ENCODE measurements around the gene TMEM130. TPM values are rescaled to one million over a fixed set of nuclear protein-coding genes. Genes with fewer than 3 reads are reported as not detected.

The TMEM130 gene
- total and polyA plus RNA-seq, 10 of the 15 experiments (the other 5 are each of a cell fraction or from before 2014, with no cell fraction given): 0.04 to 0.15 (median 0.11) TPM; not detected in 7

- no peak for DNase-seq (ENCODE audit: low read depth, low spot score)
- ATAC-seq: peak; percentile 92
- ChIA-PET CTCF (interaction anchor here (0.6 to 2.2 kb wide), 6 partner anchors 13 to 580 kb away, joined by 3 to 29 read pairs (median 4); no protein-coding TSS in a partner anchor), POLR2A (interaction anchor here (0.5 kb wide), 1 partner anchor 574 kb away, joined by 3 read pairs; no protein-coding TSS in a partner anchor), SMC1A (ENCODE audit: uncharacterized antibody, unreplicated experiment) (no interaction called here), RAD21 (ENCODE audit: unreplicated experiment) (interaction anchor here (0.8 kb wide), 1 partner anchor 477 kb away, joined by 3 read pairs; no protein-coding TSS in a partner anchor)
- Histone ChIP-seq H3K4me1 (ENCODE audit: control insufficient read depth, insufficient read depth, low read length) (peaks cover 5% of the 10 kb centered on the region; the same call in 1 of the 2 replicates), H3K9ac (ENCODE audit: control insufficient read depth, insufficient read depth, low read length) (peak within 1 kb of the TSS; percentile 98), H3K9me3 (replicated peaks; ENCODE audit: control insufficient read depth, insufficient read depth, low read length) (no peaks in the 10 kb centered on the region), H3K4me2 (ENCODE audit: control insufficient read depth, insufficient read depth) (peak within 1 kb of the TSS; percentile 75), H3K36me3 (ENCODE audit: control insufficient read depth in 2 of 2, insufficient read depth in 2 of 2, low read length in 1 of 2) (peaks cover 0 to 7% of the 10 kb centered on the region in 2 experiments), H3K79me2 (ENCODE audit: control insufficient read depth, insufficient read depth, low read length) (peaks cover 33% of the 10 kb centered on the region), H2AFZ (ENCODE audit: control insufficient read depth, low read depth, low read length) (peak within 1 kb of the TSS; percentile 81), H3K4me3 (peak within 1 kb of the TSS; percentile 100), H3K27me3 (replicated peaks in 1 of 2; ENCODE audit: control insufficient read depth in 2 of 2, insufficient read depth in 2 of 2, low read length in 1 of 2) (no peaks in the 10 kb centered on the region), H4K20me1 (ENCODE audit: control insufficient read depth, insufficient read depth) (no peaks in the 10 kb centered on the region), H3K27ac (ENCODE audit: control insufficient read depth, insufficient read depth) (peak within 1 kb of the TSS; percentile 90)
- in situ Hi-C loops (cut with MboI) (no loop called here), intact Hi-C loops (cut with micrococcal nuclease; ENCODE audit: unreplicated experiment) (no loop called here)
- WGBS (ENCODE audit: insufficient coverage, insufficient replicate concordance, low lambda C conversion rate, missing lambda C conversion rate): under 1% methylated on average over 84 of the region's 113 CpGs
- BruUV-seq (replicated peaks): no TSS peak
- FAIRE-seq: no peak
- TF ChIP-seq ZNF622 (IDR thresholded peaks at IDR 0.05) (no peak), KDM1A (IDR thresholded peaks at IDR 0.05; ENCODE audit: borderline replicate concordance) (no peak), ATF2 (IDR thresholded peaks at IDR 0.05; ENCODE audit: low read length) (no peak), POU2F2 (IDR thresholded peaks at IDR 0.05; ENCODE audit: borderline replicate concordance, low read depth, low read length) (no peak; the same call in 2 of the 3 replicates), ELK1 (IDR thresholded peaks at IDR 0.05; ENCODE audit: low read depth, low read length) (no peak; the same call in 1 of the 2 replicates), STAT1 (conservative IDR thresholded peaks at IDR 0.05) (peak; percentile 82; the same call in 1 of the 2 replicates), FOS (IDR thresholded peaks at IDR 0.05; ENCODE audit: borderline replicate concordance, extremely low read depth, insufficient read length) (no peak), IKZF1 (conservative IDR thresholded peaks at IDR 0.05) (peak; percentile 93), BCL3 (IDR thresholded peaks at IDR 0.05; ENCODE audit: borderline replicate concordance, insufficient read depth, low read depth, low read length, poor library complexity, severe bottlenecking) (peak; percentile 43), CHD1 (IDR thresholded peaks at IDR 0.05; ENCODE audit: low read depth, low read length) (no peak), NR2C1 (IDR thresholded peaks at IDR 0.05) (peak; percentile 23; the same call in 1 of the 2 replicates), GABPA (IDR thresholded peaks at IDR 0.05; ENCODE audit: low read depth) (no peak), NBN (IDR thresholded peaks at IDR 0.05) (0 out of 2 replicates have a peak, but pooled peaks have one; percentile 22), BHLHE40 (IDR thresholded peaks at IDR 0.05; ENCODE audit: borderline replicate concordance in 1 of 2, low read depth in 2 of 2, low read length in 1 of 2) (peak in 1 of 2 experiments; percentile 50; a peak in 2 of 4 replicates), RB1 (IDR thresholded peaks at IDR 0.05; ENCODE audit: borderline replicate concordance) (peak; percentile 92; the same call in 1 of the 2 replicates), BACH1 (IDR thresholded peaks at IDR 0.05; ENCODE audit: borderline replicate concordance) (peak; percentile 67), MYC (IDR thresholded peaks at IDR 0.05; ENCODE audit: insufficient read depth, insufficient read length, insufficient replicate concordance, low read length, severe bottlenecking) (no peak), SRF (IDR thresholded peaks at IDR 0.05; ENCODE audit: low read depth in 2 of 2, low read length in 2 of 2) (no peak), EGR1 (IDR thresholded peaks at IDR 0.05; ENCODE audit: borderline replicate concordance in 1 of 2, low read depth in 2 of 2, low read length in 2 of 2) (peak; percentile 43 to 98), NR2F1 (conservative IDR thresholded peaks at IDR 0.05) (peak; percentile 98)
Measured at GRCh38 chr7:98878365-98879197, 8.8 kb upstream of the TMEM130 start, which contains the start of gene TRRAP. Gene TRRAP (plus strand): TSS chr7:98878532. CDS start chr7:98881151, 2,619 bp downstream.

All from GM12878 (cell line).